Choroid plexus epithelial cell (primary cell): Measurements from ENCODE around the gene SVOPL.
A peak's percentile ranks its signal among the peaks of the same experiment; 100 is the strongest.

Experiments
- DNase-seq: peaks from one replicate; pipeline ENCODE4 v3.0.0-alpha.2; 2010; ENCODE audit warnings: low read depth
- H3K4me3 ChIP-seq: 2 replicates; pipeline ENCODE4 v1.5.1; 2011; ENCODE audit warnings: low read depth, mild to moderate bottlenecking, control low read depth, low read length, moderate library complexity
- TF ChIP-seq, protein P1 (sequence below): conservative IDR thresholded peaks from 2 replicates; pipeline ENCODE4 v1.5.1; 2011; ENCODE audit warnings: low read depth, mild to moderate bottlenecking, control low read depth, inconsistent platforms, low read length, moderate library complexity

SVOPL gene

DNA sequence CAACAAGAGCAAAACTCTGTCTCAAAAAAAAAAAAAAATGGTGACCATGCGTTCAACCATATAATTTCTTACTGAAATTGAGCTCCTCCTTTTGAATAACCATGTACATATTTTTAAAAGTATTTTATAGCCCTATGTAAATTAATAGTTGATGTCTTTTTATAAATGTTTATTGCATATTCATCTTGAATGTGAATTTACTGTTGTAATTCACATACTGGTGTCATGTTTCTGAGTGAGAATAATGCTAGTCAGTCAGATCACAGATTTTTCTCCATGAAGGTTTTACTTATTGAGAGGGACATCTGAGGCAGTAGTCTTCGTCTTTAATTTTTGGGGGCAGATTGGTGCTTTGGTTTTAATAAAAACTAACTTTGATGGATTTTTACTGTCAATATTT, 112.2 kb downstream of the SVOPL start:
- TF ChIP-seq, protein P1, sequence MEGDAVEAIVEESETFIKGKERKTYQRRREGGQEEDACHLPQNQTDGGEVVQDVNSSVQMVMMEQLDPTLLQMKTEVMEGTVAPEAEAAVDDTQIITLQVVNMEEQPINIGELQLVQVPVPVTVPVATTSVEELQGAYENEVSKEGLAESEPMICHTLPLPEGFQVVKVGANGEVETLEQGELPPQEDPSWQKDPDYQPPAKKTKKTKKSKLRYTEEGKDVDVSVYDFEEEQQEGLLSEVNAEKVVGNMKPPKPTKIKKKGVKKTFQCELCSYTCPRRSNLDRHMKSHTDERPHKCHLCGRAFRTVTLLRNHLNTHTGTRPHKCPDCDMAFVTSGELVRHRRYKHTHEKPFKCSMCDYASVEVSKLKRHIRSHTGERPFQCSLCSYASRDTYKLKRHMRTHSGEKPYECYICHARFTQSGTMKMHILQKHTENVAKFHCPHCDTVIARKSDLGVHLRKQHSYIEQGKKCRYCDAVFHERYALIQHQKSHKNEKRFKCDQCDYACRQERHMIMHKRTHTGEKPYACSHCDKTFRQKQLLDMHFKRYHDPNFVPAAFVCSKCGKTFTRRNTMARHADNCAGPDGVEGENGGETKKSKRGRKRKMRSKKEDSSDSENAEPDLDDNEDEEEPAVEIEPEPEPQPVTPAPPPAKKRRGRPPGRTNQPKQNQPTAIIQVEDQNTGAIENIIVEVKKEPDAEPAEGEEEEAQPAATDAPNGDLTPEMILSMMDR = no peak
- DNase-seq = no peak
- H3K4me3 ChIP-seq = no peak overlapping the region

DNA sequence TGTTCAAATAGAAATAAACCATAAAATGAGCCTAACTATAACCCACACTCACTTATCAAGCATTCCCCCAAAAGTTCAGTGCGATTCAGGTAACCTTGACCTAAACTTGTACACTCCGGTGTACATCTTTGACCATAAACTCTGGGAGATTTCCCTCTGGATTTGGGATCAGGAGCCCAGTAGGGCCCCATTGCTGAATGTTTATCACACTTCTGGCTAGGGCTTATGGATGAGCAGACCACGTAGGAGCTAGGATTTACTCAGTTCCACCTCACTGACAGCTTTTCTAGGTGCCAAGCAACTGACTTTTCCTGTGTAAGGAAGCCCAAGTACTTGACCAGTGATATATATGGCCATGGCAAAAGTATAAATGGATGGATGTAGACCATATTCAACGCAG, 113.7 kb downstream of the SVOPL start:
- DNase-seq = no peak
- no peak overlapping the region for H3K4me3 ChIP-seq
- TF ChIP-seq, protein P1 = no peak

DNA sequence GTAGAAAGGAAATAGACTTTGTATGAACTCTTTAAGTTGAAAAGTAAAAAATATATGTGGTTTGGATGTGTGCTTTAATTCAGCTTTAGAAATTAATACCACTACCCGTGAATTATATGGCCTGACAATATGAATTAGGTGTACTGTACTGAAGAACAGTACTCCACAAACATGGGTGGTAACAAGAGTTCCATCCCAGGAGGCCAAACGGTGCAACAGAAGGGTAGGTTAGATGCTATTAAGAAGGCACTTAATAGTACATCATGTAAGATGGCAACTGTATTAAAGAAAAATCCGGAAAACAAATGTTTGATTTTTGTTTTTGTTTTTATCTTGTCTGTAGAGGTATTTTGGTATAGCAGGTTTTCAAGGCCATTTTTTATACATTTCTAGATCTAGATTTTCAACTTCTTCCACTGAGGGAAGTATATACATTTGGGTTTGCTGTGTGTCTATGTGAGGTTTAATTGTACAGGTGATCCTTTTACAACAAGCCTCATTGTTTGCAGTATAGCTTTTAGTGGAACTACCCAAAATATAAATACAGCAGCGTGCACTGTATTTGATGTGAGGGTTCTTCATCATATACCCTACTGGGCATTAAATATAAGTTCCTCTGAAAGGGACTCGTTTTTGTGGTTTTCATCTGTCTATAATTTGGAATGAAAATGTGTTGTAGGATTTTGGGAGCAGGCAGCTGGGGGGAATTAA, 115.7 kb downstream of the SVOPL start:
- TF ChIP-seq, protein P1 = no peak
- DNase-seq = no peak
- no peak overlapping the region for H3K4me3 ChIP-seq

DNA sequence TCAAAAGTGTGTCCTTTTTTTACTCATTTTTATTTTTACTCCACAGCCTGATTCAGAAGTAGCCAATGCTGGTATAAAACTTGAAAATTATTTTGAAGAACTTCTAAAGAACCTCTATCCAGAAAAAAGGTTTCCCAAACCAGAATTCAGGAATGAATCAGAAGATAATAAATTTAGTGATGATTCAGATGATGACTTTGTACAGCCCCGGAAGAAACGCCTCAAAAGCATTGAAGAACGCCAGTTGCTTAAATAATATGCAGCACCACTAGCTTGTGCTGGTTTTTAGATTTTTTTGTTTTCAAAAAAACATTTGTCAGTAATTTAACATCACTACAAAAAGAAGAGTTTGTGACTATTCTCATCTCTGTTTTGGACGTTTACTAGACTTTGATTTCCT, 116.5 kb downstream of the SVOPL start:
- DNase-seq = no peak
- TF ChIP-seq, protein P1 = no peak
- no peak overlapping the region for H3K4me3 ChIP-seq

DNA sequence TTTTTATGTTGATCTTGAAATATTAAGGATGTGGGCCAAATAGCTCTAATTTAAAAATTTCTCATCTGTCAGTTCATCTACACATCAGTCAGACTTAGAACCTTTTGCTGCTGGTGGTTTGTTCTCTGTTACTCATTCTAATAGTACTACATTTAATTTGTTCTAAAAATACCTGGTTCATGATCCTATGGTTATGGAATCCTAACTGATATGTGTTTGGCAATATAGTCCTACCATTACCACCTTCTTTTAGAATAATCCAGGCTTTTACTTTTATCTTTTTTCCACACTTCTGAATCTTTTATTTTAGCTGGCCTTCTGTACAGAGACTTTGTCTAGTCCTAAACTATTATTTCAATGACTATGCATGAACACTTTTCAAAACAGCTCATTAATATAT, 116.9 kb downstream of the SVOPL start:
- H3K4me3 ChIP-seq = no peak overlapping the region

DNA sequence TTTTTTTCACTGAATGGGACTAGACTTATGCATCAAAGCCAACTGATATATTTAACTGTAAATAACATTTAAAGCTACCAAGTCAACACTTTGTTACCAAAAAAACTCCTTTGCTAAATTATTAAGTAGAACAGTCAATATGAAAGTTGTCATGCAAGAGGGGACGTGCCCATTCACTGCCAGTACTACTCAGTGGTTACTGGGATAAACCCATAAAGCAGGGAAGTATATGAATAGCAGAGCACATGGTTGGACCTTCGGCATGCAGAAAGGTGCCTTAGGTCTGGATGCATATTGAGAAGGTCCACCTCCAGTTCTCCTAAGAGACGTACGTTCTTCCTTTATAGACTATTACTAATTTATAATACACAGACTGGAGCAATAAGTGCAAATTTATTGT, 120.1 kb downstream of the SVOPL start:
- no peak for DNase-seq
- TF ChIP-seq, protein P1 = no peak
- H3K4me3 ChIP-seq = no peak overlapping the region

More for the DNA sequence above, 116.9 kb downstream of the SVOPL start:
- TF ChIP-seq, protein P1 = no peak
- DNase-seq = peak; percentile 9

DNA sequence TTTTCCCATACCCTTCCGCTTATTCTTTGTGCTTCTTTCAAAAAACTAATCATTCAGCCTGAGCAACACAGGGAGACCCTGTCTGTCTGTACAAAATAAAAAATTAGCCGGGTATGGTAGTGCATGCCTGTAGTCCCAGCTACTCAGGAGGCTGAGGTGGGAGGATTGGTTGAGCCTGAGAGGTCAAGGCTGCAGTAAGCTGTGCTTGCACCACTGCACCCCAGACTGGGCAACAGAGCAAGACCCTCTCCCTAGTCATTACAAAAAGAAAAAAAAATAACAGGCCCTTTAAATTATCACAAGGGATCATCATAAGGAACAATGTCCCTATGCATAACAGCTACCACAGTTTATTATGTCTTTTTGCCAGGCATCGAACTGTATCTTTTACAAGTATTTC, 121.5 kb downstream of the SVOPL start:
- H3K4me3 ChIP-seq = no peak overlapping the region
- TF ChIP-seq, protein P1 = no peak
- DNase-seq = no peak
